B cell (primary cell): Measurements from ENCODE around the gene MTHFR. TPM values are rescaled to one million over a fixed set of nuclear protein-coding genes. Genes with fewer than 3 reads are reported as not detected.

ENCODE experiments used
- ATAC-seq: fragments of 200-7000 bp; cut with Tn5 transposase; one replicate; pipeline ENCODE4 v1.10.0; 2021; ENCODE audit warnings: low read depth, mild to moderate bottlenecking, moderate number of reproducible peaks, moderate library complexity
- CTCF ChIA-PET: fragments of 350-600 bp; sonication (Branson Sonifier 250); formaldehyde crosslinking; loops from one replicate; lab custom pipeline; 2021; ENCODE audit warnings: antibody characterized with exemption, inconsistent platforms; lab: Charles Lee
- POLR2A ChIA-PET: fragments of 350-600 bp; sonication (Branson Sonifier 250); formaldehyde crosslinking; loops from one replicate; lab custom pipeline; 2021; ENCODE audit warnings: antibody characterized with exemption; lab: Charles Lee
- DNase-seq: peaks from one replicate; pipeline ENCODE4 v3.0.0; 2013
- H2AFZ ChIP-seq: 2 replicates; pipeline ENCODE4 v1.6.1; 2012; ENCODE audit warnings: mild to moderate bottlenecking, low read depth, low read length; ENCODE audit not compliant: insufficient read depth, poor library complexity, severe bottlenecking
- H3K27ac ChIP-seq, 2 donors: 1 replicate in 1 of 2; 2 replicates in 1 of 2; pipeline ENCODE4 v1.5.1; 2012 to 2013; ENCODE audit warnings: low read length in 2 of 2, mild to moderate bottlenecking in 2 of 2, moderate library complexity in 1 of 2
- H3K27me3 ChIP-seq, 4 experiments: fragments of 200-600 bp in 1 of 4; sonication (generic) in 1 of 4; replicated peaks in 1 of 4; 1 replicate in 2 of 4; 2 replicates in 2 of 4; pipeline versions ENCODE4 v1.6.1 to v1.7.0; 2013 to 2016; ENCODE audit warnings: low read length in 3 of 4, mild to moderate bottlenecking in 2 of 4, mixed read lengths in 1 of 4, moderate library complexity in 1 of 4; ENCODE audit not compliant: insufficient read depth in 4 of 4, control insufficient read depth in 3 of 4; ENCODE audit errors: control extremely low read depth in 1 of 4
- H3K36me3 ChIP-seq, 2 experiments: replicated peaks in 1 of 2; 1 replicate in 1 of 2; 2 replicates in 1 of 2; pipeline versions ENCODE4 v1.6.1 to v1.7.1; 2013; ENCODE audit warnings: low read length in 1 of 2; ENCODE audit not compliant: insufficient read depth in 2 of 2, control insufficient read depth in 1 of 2; ENCODE audit errors: control extremely low read depth in 1 of 2, extremely low read depth in 1 of 2
- H3K4me1 ChIP-seq, 2 donors: fragments of 200-600 bp in 1 of 2; sonication (generic) in 1 of 2; 1 replicate in 1 of 2; 2 replicates in 1 of 2; pipeline versions ENCODE4 v1.5.1 to v1.6.1; 2013 to 2017; ENCODE audit warnings: low read length in 2 of 2; ENCODE audit not compliant: control insufficient read depth in 2 of 2, insufficient read depth in 2 of 2
- H3K4me2 ChIP-seq: replicated peaks from 2 replicates; pipeline ENCODE3; 2012; ENCODE audit warnings: mild to moderate bottlenecking, low read depth, low read length; ENCODE audit not compliant: poor library complexity, severe bottlenecking
- H3K4me3 ChIP-seq, 5 experiments: fragments of 200-600 bp in 1 of 5; sonication (generic) in 1 of 5; 1 replicate in 3 of 5; 2 replicates in 2 of 5; pipeline versions ENCODE4 v1.5.1 to v1.7.0; 2011 to 2016; ENCODE audit warnings: low read length in 4 of 5, mild to moderate bottlenecking in 4 of 5, low read depth in 2 of 5, control low read depth in 1 of 5, moderate library complexity in 1 of 5; ENCODE audit not compliant: insufficient read depth in 1 of 5; ENCODE audit errors: control extremely low read depth in 1 of 5, extremely low read depth in 1 of 5
- H3K79me2 ChIP-seq: fragments of 200-600 bp; sonication (generic); one replicate; pipeline ENCODE4 v1.6.0; 2016; ENCODE audit warnings: low read length; ENCODE audit not compliant: control insufficient read depth, insufficient read depth
- H3K9ac ChIP-seq: fragments of 200-600 bp; sonication (generic); 2 replicates; pipeline ENCODE4 v1.6.1; 2017; ENCODE audit warnings: mild to moderate bottlenecking, low read length, moderate library complexity
- H3K9me3 ChIP-seq, 3 donors: one replicate each; pipeline versions ENCODE4 v1.6.1 to v1.7.1; 2013; ENCODE audit warnings: low read length in 2 of 3; ENCODE audit not compliant: control insufficient read depth in 2 of 3, insufficient read depth in 1 of 3; ENCODE audit errors: control extremely low read depth in 1 of 3
- H4K20me1 ChIP-seq: 2 replicates; pipeline ENCODE4 v1.6.0; 2012; ENCODE audit warnings: mild to moderate bottlenecking, low read length; ENCODE audit not compliant: insufficient read depth, control insufficient read depth, poor library complexity, severe bottlenecking
- H3K27ac Mint-ChIP-seq: one replicate; pipeline ENCODE4 v1.8.0; 2021; ENCODE audit warnings: mixed read lengths
- H3K27me3 Mint-ChIP-seq: one replicate; pipeline ENCODE4 v1.8.0; 2021; ENCODE audit warnings: mixed read lengths
- H3K4me1 Mint-ChIP-seq: one replicate; pipeline ENCODE4 v1.8.0; 2021; ENCODE audit warnings: mixed read lengths
- H3K4me3 Mint-ChIP-seq: one replicate; pipeline ENCODE4 v1.8.0; 2021; ENCODE audit warnings: mixed read lengths
- H3K9me3 Mint-ChIP-seq: one replicate; pipeline ENCODE4 v1.8.0; 2022; ENCODE audit warnings: mixed read lengths; ENCODE audit not compliant: insufficient read depth
- EZH2 ChIP-seq: IDR thresholded peaks from 2 replicates; pipeline ENCODE4 v1.6.1; 2012; ENCODE audit warnings: borderline replicate concordance, low read depth, mild to moderate bottlenecking, moderate library complexity, low read length; ENCODE audit not compliant: insufficient read depth, poor library complexity, severe bottlenecking
- WGBS: methylation state at CpG from one replicate; pipeline ENCODE4 v1.1.5; 2013; ENCODE audit warnings: missing lambda C conversion rate; ENCODE audit not compliant: insufficient coverage; 5-methylcytosine and 5-hydroxymethylcytosine counted together
- intact Hi-C: fragments of 100-400 bp; cut with micrococcal nuclease; formaldehyde crosslinking; loops from one replicate; pipeline ENCODE4 v1.10.0; 2022
- polyA plus RNA-seq: library from polyadenylated mRNA; depleted of rRNA; stranded (reverse); fragments of >200 nt; gene quantifications from 2 replicates; pipeline ENCODE4 v1.2.3, GENCODE V29; 2012
- total RNA-seq, 2 donors: library from RNA; stranded (reverse); fragments of 120-200 nt in 1 of 2; gene quantifications; 1 replicate in 1 of 2; 2 replicates in 1 of 2; pipeline versions ENCODE4 v1.2.3 to v1.2.4, GENCODE V29; 2013 to 2022
- TF ChIP-seq, protein P1 (sequence below): fragments of 200-600 bp; IDR thresholded peaks from one replicate; pipeline ENCODE4 v1.8.0; 2022; ENCODE audit warnings: antibody characterized with exemption, mild to moderate bottlenecking

Gene MTHFR
- total and polyA plus RNA-seq, 2 donors (not counting 1 experiment from before 2014, with no cell fraction given): 35.8 to 114 TPM

DNA sequence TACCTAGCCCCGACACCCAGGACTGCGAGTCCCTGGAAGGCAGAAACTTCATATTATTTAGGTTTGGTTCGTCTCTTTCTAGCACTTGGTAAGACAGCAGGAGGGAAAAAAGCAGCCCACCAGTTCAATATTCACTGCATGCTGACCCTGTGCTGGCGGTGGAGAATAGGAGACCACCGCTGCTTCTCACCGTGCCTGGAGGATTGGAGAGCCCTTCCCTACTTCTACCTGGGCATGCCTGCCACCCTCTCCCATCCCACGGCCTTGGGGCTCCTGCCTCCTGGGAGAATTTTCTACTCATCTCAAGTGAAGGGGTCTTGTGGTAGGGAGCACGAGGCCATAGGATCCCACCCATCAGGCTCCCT, 5.4 kb downstream of the MTHFR start:
- H3K4me2 ChIP-seq: no peak overlapping the region
- H3K27me3 ChIP-seq: no peaks in the 10 kb centered on the region
- peaks cover 48% of the 10 kb centered on the region for H4K20me1 ChIP-seq
- peaks cover 62% of the 10 kb centered on the region for H3K79me2 ChIP-seq
- POLR2A ChIA-PET: no interaction called here
- H3K36me3 ChIP-seq: peaks cover 0 to 46% of the 10 kb centered on the region in 2 experiments
- Mint-ChIP-seq H3K27me3 (no peaks in the 10 kb centered on the region), H3K4me1 (peaks cover 37% of the 10 kb centered on the region), H3K27ac (peak overlapping the region; percentile 16), H3K9me3 (no peaks in the 10 kb centered on the region), H3K4me3 (no peak overlapping the region)
- WGBS: 100% methylated on average over 1 of the region's 8 CpGs
- H3K4me1 ChIP-seq: peaks cover 31 to 39% of the 10 kb centered on the region in 2 donors
- CTCF ChIA-PET: no interaction called here
- DNase-seq: no peak
- no peak for ATAC-seq
- no peaks in the 10 kb centered on the region for H3K9me3 ChIP-seq
- TF ChIP-seq, protein P1, sequence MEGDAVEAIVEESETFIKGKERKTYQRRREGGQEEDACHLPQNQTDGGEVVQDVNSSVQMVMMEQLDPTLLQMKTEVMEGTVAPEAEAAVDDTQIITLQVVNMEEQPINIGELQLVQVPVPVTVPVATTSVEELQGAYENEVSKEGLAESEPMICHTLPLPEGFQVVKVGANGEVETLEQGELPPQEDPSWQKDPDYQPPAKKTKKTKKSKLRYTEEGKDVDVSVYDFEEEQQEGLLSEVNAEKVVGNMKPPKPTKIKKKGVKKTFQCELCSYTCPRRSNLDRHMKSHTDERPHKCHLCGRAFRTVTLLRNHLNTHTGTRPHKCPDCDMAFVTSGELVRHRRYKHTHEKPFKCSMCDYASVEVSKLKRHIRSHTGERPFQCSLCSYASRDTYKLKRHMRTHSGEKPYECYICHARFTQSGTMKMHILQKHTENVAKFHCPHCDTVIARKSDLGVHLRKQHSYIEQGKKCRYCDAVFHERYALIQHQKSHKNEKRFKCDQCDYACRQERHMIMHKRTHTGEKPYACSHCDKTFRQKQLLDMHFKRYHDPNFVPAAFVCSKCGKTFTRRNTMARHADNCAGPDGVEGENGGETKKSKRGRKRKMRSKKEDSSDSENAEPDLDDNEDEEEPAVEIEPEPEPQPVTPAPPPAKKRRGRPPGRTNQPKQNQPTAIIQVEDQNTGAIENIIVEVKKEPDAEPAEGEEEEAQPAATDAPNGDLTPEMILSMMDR: no peak
- TF ChIP-seq EZH2: no peak
- H2AFZ ChIP-seq: no peak overlapping the region
- no peak overlapping the region for H3K4me3 ChIP-seq
- H3K27ac ChIP-seq: no peak overlapping the region
- no peak overlapping the region for H3K9ac ChIP-seq
- intact Hi-C loops: loop anchor here (10.0 kb wide), 1 partner anchor 1326 kb away; the partner anchor contains the start of genes DFFA and PEX14

DNA sequence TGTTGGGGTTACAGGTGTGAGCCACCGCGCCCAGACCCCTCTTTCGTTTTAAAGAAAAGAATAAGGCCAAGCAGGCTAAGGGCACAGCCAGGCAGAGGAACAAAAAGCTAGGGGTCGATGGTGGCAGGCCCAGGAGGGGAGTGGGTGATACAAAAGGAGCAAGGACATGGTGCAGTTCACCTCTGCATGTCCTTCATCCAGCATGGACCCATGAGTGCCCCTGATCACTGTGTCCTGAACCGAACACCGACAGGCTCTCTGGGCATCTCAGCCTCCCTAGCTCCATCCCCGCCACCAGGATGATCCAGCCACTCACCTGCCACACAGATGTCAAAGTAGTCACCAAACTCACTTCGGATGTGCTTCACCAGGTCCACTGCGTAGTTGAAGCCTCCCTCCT, 5.9 kb downstream of the MTHFR start:
- Histone ChIP-seq H3K4me1 (peaks cover 29 to 35% of the 10 kb centered on the region in 2 donors), H3K79me2 (peaks cover 62% of the 10 kb centered on the region), H3K4me3 (no peak overlapping the region), H3K27ac (no peak overlapping the region), H3K4me2 (no peak overlapping the region), H4K20me1 (peaks cover 48% of the 10 kb centered on the region), H3K36me3 (peaks cover 0 to 51% of the 10 kb centered on the region in 2 experiments), H3K27me3 (no peaks in the 10 kb centered on the region), H2AFZ (no peak overlapping the region), H3K9me3 (no peaks in the 10 kb centered on the region), H3K9ac (no peak overlapping the region)
- intact Hi-C loops: loop anchor here (10.0 kb wide), 1 partner anchor 1325 kb away; the partner anchor contains the start of genes DFFA and PEX14
- H3K4me1 Mint-ChIP-seq: peaks cover 33% of the 10 kb centered on the region
- no peak for DNase-seq
- no peaks in the 10 kb centered on the region for H3K9me3 Mint-ChIP-seq
- no peak overlapping the region for H3K4me3 Mint-ChIP-seq
- CTCF ChIA-PET: no interaction called here
- no peak for TF ChIP-seq EZH2
- TF ChIP-seq, protein P1: no peak
- POLR2A ChIA-PET: no interaction called here
- no peaks in the 10 kb centered on the region for H3K27me3 Mint-ChIP-seq
- WGBS: 96% methylated on average over 8 of the region's 9 CpGs
- H3K27ac Mint-ChIP-seq: no peak overlapping the region
- no peak for ATAC-seq
